ENCODE data around the gene LRPAP1. TPM values are rescaled to one million over a fixed set of nuclear protein-coding genes. Genes with fewer than 3 reads are reported as not detected.
"Not testable (repeated sequence)": the region's sequence is repeated elsewhere in the genome, so short reads cannot be mapped to it uniquely, and the experiment has no call there.

Gene LRPAP1
- total RNA-seq, 2 donors from 2014 or later = 226 to 312 TPM

DNA sequence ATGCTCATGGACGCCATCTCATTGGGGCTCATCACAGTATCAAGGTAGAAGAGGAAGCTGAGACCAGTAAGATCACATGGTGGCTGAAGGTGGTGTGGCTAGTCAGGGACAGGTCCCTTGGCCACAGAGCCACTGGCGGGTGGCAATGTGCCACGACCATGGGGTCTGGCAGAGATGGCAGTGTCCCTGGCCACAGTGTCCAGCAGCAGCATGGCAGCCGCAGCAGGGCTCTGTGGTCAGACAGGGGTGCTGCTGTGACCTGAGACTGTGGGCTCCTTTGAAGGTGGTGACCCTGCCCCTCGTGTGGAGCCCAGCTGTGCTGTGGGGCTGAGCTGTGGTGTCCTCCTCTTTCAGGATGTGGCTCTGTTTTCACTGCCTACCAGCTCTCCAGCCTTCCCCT, 71.3 kb downstream of the LRPAP1 start:
- no peak for ATAC-seq
- intact Hi-C loops (cut with DNase I) = no loop called here
- no peak for DNase-seq

- ATAC-seq; DNase-seq; intact Hi-C loops (cut with DNase I): not testable (repeated sequence)
These were observed 73.1 kb downstream of the LRPAP1 start for GRCh38 chr4:3459156-3459555.

- no peak for ATAC-seq
- DNase-seq = no peak
- intact Hi-C loops (cut with DNase I) = no loop called here
These were observed 73.9 kb downstream of the LRPAP1 start for GRCh38 chr4:3458371-3458770.

GRCh38 chr4:3455596-3455995, 76.6 kb downstream of the LRPAP1 start:
- intact Hi-C loops (cut with DNase I); DNase-seq; ATAC-seq: not testable (repeated sequence)

Other genes starting within 250 kb of the LRPAP1 start
- gene RGS12, start 239.4 kb downstream of the LRPAP1 start, total RNA-seq = 10 to 100 TPM; 13.3 to 16.6 TPM
- gene HGFAC, start 90.5 kb downstream of the LRPAP1 start, total RNA-seq = under 1 TPM; 0.34 to 0.38 TPM
- gene DOK7, start 69.1 kb downstream of the LRPAP1 start, total RNA-seq = 10 to 100 TPM; 21.5 to 38.2 TPM
- 1 to 10 TPM; 6.8 TPM for gene ADRA2C, start 234.0 kb upstream of the LRPAP1 start, total RNA-seq